DOHH2 (cell line): ENCODE measurements around the gene PDE4B.

Source experiments
- H3F3A ChIP-seq: fragments of 200-600 bp; sonication (generic), shearing (Covaris generic); 2 replicates; pipeline ENCODE4 v1.6.0; 2016; ENCODE audit warnings: antibody characterized with exemption, mild to moderate bottlenecking; ENCODE audit not compliant: control insufficient read depth, insufficient read depth
- H3K27ac ChIP-seq: fragments of 200-600 bp; sonication (generic); 2 replicates; pipeline ENCODE4 v1.5.1; 2014; ENCODE audit warnings: low read depth, mild to moderate bottlenecking, low read length, moderate library complexity
- H3K27me3 ChIP-seq: fragments of 200-600 bp; sonication (generic); 2 replicates; pipeline ENCODE4 v1.6.1; 2014; ENCODE audit warnings: mild to moderate bottlenecking, low read length, mixed read lengths; ENCODE audit not compliant: control insufficient read depth
- H3K36me3 ChIP-seq: fragments of 200-600 bp; sonication (generic); 2 replicates; pipeline ENCODE4 v1.6.1; 2014; ENCODE audit warnings: mild to moderate bottlenecking, low read length, moderate library complexity, mixed read lengths; ENCODE audit not compliant: control insufficient read depth
- H3K4me1 ChIP-seq: fragments of 200-600 bp; sonication (generic); 2 replicates; pipeline ENCODE4 v1.6.1; 2014; ENCODE audit warnings: mild to moderate bottlenecking, low read length, mixed read lengths; ENCODE audit not compliant: control insufficient read depth
- H3K4me2 ChIP-seq: fragments of 200-600 bp; sonication (generic); 2 replicates; pipeline ENCODE4 v1.6.0; 2014; ENCODE audit warnings: mild to moderate bottlenecking, low read length, moderate library complexity
- H3K4me3 ChIP-seq: fragments of 200-600 bp; sonication (generic); 2 replicates; pipeline ENCODE4 v1.5.1; 2014; ENCODE audit warnings: mild to moderate bottlenecking, low read length, mixed read lengths
- H3K79me2 ChIP-seq: fragments of 200-600 bp; sonication (generic); 2 replicates; pipeline ENCODE4 v1.6.1; 2014; ENCODE audit warnings: mild to moderate bottlenecking, low read length, mixed read lengths; ENCODE audit not compliant: control insufficient read depth
- H3K9me2 ChIP-seq: fragments of 200-600 bp; sonication (generic); replicated peaks from 2 replicates; pipeline ENCODE4 v1.6.1; 2014; ENCODE audit warnings: mild to moderate bottlenecking, low read length, mixed read lengths; ENCODE audit not compliant: control insufficient read depth
- H3K9me3 ChIP-seq: fragments of 200-600 bp; sonication (generic); 2 replicates; pipeline ENCODE4 v1.6.1; 2014; ENCODE audit warnings: antibody characterized with exemption, low read length, mixed read lengths; ENCODE audit not compliant: control insufficient read depth, insufficient read depth
- H4K20me1 ChIP-seq: fragments of 200-600 bp; sonication (generic); 2 replicates; pipeline ENCODE4 v1.6.0; 2014; ENCODE audit warnings: low read depth, mild to moderate bottlenecking, antibody characterized with exemption, low read length, moderate library complexity; ENCODE audit not compliant: control insufficient read depth, insufficient read depth
- CTCF ChIP-seq: fragments of 200-600 bp; sonication (generic); IDR thresholded peaks from one replicate; pipeline ENCODE4 v1.5.1; 2014; ENCODE audit warnings: antibody characterized with exemption, mild to moderate bottlenecking, low read depth, low read length; ENCODE audit not compliant: poor library complexity, severe bottlenecking
- EZH2phosphoT487 ChIP-seq: fragments of 200-600 bp; sonication (generic); IDR thresholded peaks from 2 replicates; pipeline ENCODE4 v1.6.1; 2017; ENCODE audit warnings: borderline replicate concordance, mild to moderate bottlenecking, antibody characterized with exemption, low read length, moderate library complexity, mixed read lengths

Gene PDE4B

DNA sequence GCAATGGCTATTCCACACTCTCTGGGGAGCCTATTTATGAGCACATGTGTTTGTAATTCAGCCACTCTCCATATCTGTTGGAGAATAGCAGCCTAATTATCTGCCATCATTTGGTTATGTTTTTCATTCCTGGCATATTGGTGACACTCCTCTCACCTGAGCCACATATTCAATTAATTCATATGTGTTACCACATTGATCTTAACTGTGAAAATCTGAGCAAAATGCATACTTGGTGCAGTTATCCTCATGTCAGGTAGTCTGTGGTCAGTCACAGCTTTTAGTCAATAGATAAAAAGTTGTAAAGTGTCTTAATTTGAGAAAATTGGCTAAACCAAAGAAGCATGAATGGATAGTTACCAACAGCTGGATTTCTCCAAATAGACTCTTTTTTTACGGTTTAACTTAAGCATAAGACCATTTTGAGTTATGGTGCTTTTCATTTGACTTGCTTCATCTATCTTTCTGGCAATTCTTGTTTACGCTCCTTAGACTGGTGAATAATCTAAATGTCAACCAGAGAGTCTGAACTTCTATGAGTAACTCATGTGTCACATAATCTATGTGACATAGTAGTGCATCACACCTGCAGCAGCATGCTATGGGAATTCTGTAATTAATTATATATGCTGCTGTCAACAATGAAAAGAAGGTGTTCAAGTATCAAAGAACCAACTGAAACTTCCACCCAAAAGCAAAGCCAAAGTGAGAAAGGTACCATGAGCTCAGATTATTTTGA lies 553.5 kb downstream of the PDE4B start:
- H3K27ac ChIP-seq: no peak overlapping the region
- no peaks in the 10 kb centered on the region for H3K36me3 ChIP-seq
- no peaks in the 10 kb centered on the region for H3K9me3 ChIP-seq
- no peaks in the 10 kb centered on the region for H3F3A ChIP-seq
- H3K9me2 ChIP-seq: no peaks in the 10 kb centered on the region
- TF ChIP-seq CTCF: no peak
- TF ChIP-seq EZH2phosphoT487: no peak
- H3K4me2 ChIP-seq: no peak overlapping the region
- peaks cover 20% of the 10 kb centered on the region for H3K4me1 ChIP-seq
- no peak overlapping the region for H3K4me3 ChIP-seq
- H3K27me3 ChIP-seq: no peaks in the 10 kb centered on the region
- no peaks in the 10 kb centered on the region for H3K79me2 ChIP-seq
- no peaks in the 10 kb centered on the region for H4K20me1 ChIP-seq

- H3K36me3 ChIP-seq: no peaks in the 10 kb centered on the region
- no peak overlapping the region for H3K4me3 ChIP-seq
- TF ChIP-seq EZH2phosphoT487: no peak
- no peak for TF ChIP-seq CTCF
- H3K9me2 ChIP-seq: no peaks in the 10 kb centered on the region
- H3K4me1 ChIP-seq: peaks cover 26% of the 10 kb centered on the region
- H3K27ac ChIP-seq: no peak overlapping the region
- H3F3A ChIP-seq: no peaks in the 10 kb centered on the region
- H3K4me2 ChIP-seq: no peak overlapping the region
- no peaks in the 10 kb centered on the region for H3K27me3 ChIP-seq
- no peaks in the 10 kb centered on the region for H3K79me2 ChIP-seq
- no peaks in the 10 kb centered on the region for H4K20me1 ChIP-seq
- no peaks in the 10 kb centered on the region for H3K9me3 ChIP-seq
Measured at GRCh38 chr1:66346873-66347272, 554.2 kb downstream of the PDE4B start.

DNA sequence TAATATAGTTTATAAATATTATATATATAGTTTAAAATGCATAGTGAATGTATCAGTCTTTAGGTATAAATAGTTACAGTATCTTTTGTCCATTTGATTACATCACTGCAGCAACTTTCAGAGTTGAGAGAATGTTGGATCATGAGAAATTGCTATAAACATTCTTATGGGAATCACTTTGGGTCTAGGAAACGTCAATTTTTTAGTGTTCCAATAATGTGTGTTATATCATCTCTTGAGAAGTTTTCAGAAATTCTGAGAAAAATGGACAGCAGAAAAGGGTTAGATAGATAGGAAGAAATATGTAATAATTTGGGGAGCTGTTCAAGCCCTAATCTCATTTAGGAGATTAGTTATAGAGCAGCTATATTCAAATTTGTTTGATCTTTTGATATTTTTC lies 556.1 kb downstream of the PDE4B start:
- no peak overlapping the region for H3K4me2 ChIP-seq
- no peak overlapping the region for H3K4me3 ChIP-seq
- H3K27ac ChIP-seq: no peak overlapping the region
- H3K36me3 ChIP-seq: no peaks in the 10 kb centered on the region
- no peaks in the 10 kb centered on the region for H3K79me2 ChIP-seq
- no peaks in the 10 kb centered on the region for H3K27me3 ChIP-seq
- no peaks in the 10 kb centered on the region for H3K9me3 ChIP-seq
- H3K9me2 ChIP-seq: no peaks in the 10 kb centered on the region
- no peaks in the 10 kb centered on the region for H4K20me1 ChIP-seq
- H3F3A ChIP-seq: no peaks in the 10 kb centered on the region
- H3K4me1 ChIP-seq: peaks cover 29% of the 10 kb centered on the region
- no peak for TF ChIP-seq EZH2phosphoT487
- no peak for TF ChIP-seq CTCF
